NCI-H1105 treated with DMSO at 0.1 percent for 48 hours (cell line): ENCODE measurements around the gene CIBAR2.
"Not testable (repeated sequence)": the region's sequence is repeated elsewhere in the genome, so short reads cannot be mapped to it uniquely, and the experiment has no call there.

Experiments
- DNase-seq: peaks from one replicate; lab custom pipeline; 2025; lab: John Stamatoyannopoulos, UW

The CIBAR2 gene

GRCh38 chr16:85128079-85128837 is 16.0 kb upstream of the CIBAR2 start:
- no peak for DNase-seq

- DNase-seq, result no peak
These were observed 15.1 kb upstream of the CIBAR2 start for GRCh38 chr16:85127379-85127723.

- DNase-seq, result peak; percentile 4
These were observed 14.6 kb upstream of the CIBAR2 start for GRCh38 chr16:85126705-85127378.

GRCh38 chr16:85126394-85126704 is 14.1 kb upstream of the CIBAR2 start:
- DNase-seq, result no peak

- DNase-seq, result peak; percentile 1
These were observed 13.5 kb upstream of the CIBAR2 start for GRCh38 chr16:85125570-85126393.

- DNase-seq, result no peak
These were observed 12.5 kb upstream of the CIBAR2 start for GRCh38 chr16:85124636-85125346.

GRCh38 chr16:85123891-85124635 is 11.8 kb upstream of the CIBAR2 start:
- DNase-seq, result no peak

GRCh38 chr16:85123441-85123840 is 11.2 kb upstream of the CIBAR2 start:
- DNase-seq, result not testable (repeated sequence)

GRCh38 chr16:85120006-85120340 is 7.7 kb upstream of the CIBAR2 start:
- no peak for DNase-seq

- no peak for DNase-seq
These were observed 5.1 kb upstream of the CIBAR2 start for GRCh38 chr16:85117418-85117817.

GRCh38 chr16:85114909-85115567 is 2.8 kb upstream of the CIBAR2 start:
- DNase-seq, result peak; percentile 61

GRCh38 chr16:85113913-85114312 is 1.6 kb upstream of the CIBAR2 start:
- DNase-seq, result no peak

- DNase-seq, result no peak
These were observed 979 bp upstream of the CIBAR2 start for GRCh38 chr16:85113168-85113733.

GRCh38 chr16:85111184-85111583 is 1.1 kb downstream of the CIBAR2 start:
- no peak for DNase-seq

- DNase-seq, result no peak
These were observed 2.2 kb downstream of the CIBAR2 start for GRCh38 chr16:85110105-85110504.

GRCh38 chr16:85107532-85107931 is 4.7 kb downstream of the CIBAR2 start:
- no peak for DNase-seq

GRCh38 chr16:85107083-85107482 is 5.2 kb downstream of the CIBAR2 start:
- DNase-seq, result no peak

GRCh38 chr16:85105475-85105874 is 6.8 kb downstream of the CIBAR2 start:
- no peak for DNase-seq

- no peak for DNase-seq
These were observed 7.4 kb downstream of the CIBAR2 start for GRCh38 chr16:85104821-85105391.

GRCh38 chr16:85104147-85104546 is 8.1 kb downstream of the CIBAR2 start:
- DNase-seq, result no peak
